ENCODE results near the gene CCDC185.

Gene CCDC185

GRCh38 chr1:223363856-223364684 is 29.1 kb upstream of the CCDC185 start, which contains the start of gene SUSD4:
Gene SUSD4, minus strand, starts transcription at chr1:223364176. Its CDS starts 751 bp downstream, at chr1:223363425.
- no peak within 1 kb of the TSS for H3K4me3 ChIP-seq (ENCODE audit: low read depth, low read length)
- TF ChIP-seq CTCF (IDR thresholded peaks at IDR 0.05; ENCODE audit: borderline replicate concordance, insufficient read depth, low read depth, low read length) = no peak

- H3K4me3 ChIP-seq (ENCODE audit: low read depth, low read length) = no peak overlapping the region
- TF ChIP-seq CTCF (IDR thresholded peaks at IDR 0.05; ENCODE audit: borderline replicate concordance, insufficient read depth, low read depth, low read length) = no peak
Observed at GRCh38 chr1:223364685-223365382, 28.4 kb upstream of the CCDC185 start.

GRCh38 chr1:223374064-223374610 is 19.1 kb upstream of the CCDC185 start:
- no peak overlapping the region for H3K4me3 ChIP-seq (ENCODE audit: low read depth, low read length)
- TF ChIP-seq CTCF (IDR thresholded peaks at IDR 0.05; ENCODE audit: borderline replicate concordance, insufficient read depth, low read depth, low read length) = no peak

GRCh38 chr1:223378754-223379153 is 14.5 kb upstream of the CCDC185 start:
- no peak for TF ChIP-seq CTCF (IDR thresholded peaks at IDR 0.05; ENCODE audit: borderline replicate concordance, insufficient read depth, low read depth, low read length)
- no peak overlapping the region for H3K4me3 ChIP-seq (ENCODE audit: low read depth, low read length)

GRCh38 chr1:223386013-223386412 is 7.2 kb upstream of the CCDC185 start:
- TF ChIP-seq CTCF (IDR thresholded peaks at IDR 0.05; ENCODE audit: borderline replicate concordance, insufficient read depth, low read depth, low read length) = no peak
- no peak overlapping the region for H3K4me3 ChIP-seq (ENCODE audit: low read depth, low read length)

- H3K4me3 ChIP-seq (ENCODE audit: low read depth, low read length) = no peak overlapping the region
- TF ChIP-seq CTCF (IDR thresholded peaks at IDR 0.05; ENCODE audit: borderline replicate concordance, insufficient read depth, low read depth, low read length) = no peak
Observed at GRCh38 chr1:223390618-223391017, 2.6 kb upstream of the CCDC185 start.

Measured in GM12875 (cell line).